Measurements from ENCODE around the gene ZNF688.
A peak's percentile ranks its signal among the peaks of the same experiment; 100 is the strongest.

Gene ZNF688

GRCh38 chr16:30569746-30570635, 1.5 kb downstream of the ZNF688 start (continued):
- TF ChIP-seq TOX (CRISPR knock-in tag; IDR thresholded peaks at IDR 0.05; ENCODE audit: borderline replicate concordance) (no peak), BACH2 (CRISPR knock-in tag; IDR thresholded peaks at IDR 0.05; ENCODE audit: borderline replicate concordance) (no peak), ARNTL (CRISPR knock-in tag; IDR thresholded peaks at IDR 0.05; ENCODE audit: borderline replicate concordance, low read depth) (no peak), PPARA (CRISPR knock-in tag; IDR thresholded peaks at IDR 0.05; ENCODE audit: borderline replicate concordance) (no peak), ZNF8 (CRISPR knock-in tag; IDR thresholded peaks at IDR 0.05) (no peak), ESRRG (CRISPR knock-in tag; IDR thresholded peaks at IDR 0.05) (no peak)

- no peak for ATAC-seq
- TF ChIP-seq ZNF70 (CRISPR knock-in tag; IDR thresholded peaks at IDR 0.05) = no peak
- TF ChIP-seq ZNF565 (CRISPR knock-in tag; conservative IDR thresholded peaks at IDR 0.05; ENCODE audit: low read depth) = no peak
- no peak for TF ChIP-seq OSR1 (CRISPR knock-in tag; IDR thresholded peaks at IDR 0.05)
Observed at GRCh38 chr16:30569281-30569680, 2.2 kb downstream of the ZNF688 start.

- no peak for TF ChIP-seq SNAI2 (CRISPR knock-in tag; IDR thresholded peaks at IDR 0.05)
- peak; percentile 25; the same call in 1 of the 2 replicates for TF ChIP-seq ISL1 (CRISPR knock-in tag; IDR thresholded peaks at IDR 0.05)
- ATAC-seq = no peak
Observed at GRCh38 chr16:30567991-30568638, 3.4 kb downstream of the ZNF688 start.

- TF ChIP-seq CREB5 (CRISPR knock-in tag; IDR thresholded peaks at IDR 0.05; ENCODE audit: low read depth) = no peak
- ATAC-seq = no peak
Observed at GRCh38 chr16:30567160-30567990, 4.1 kb downstream of the ZNF688 start.

- no peak for ATAC-seq
- TF ChIP-seq OSR1 (CRISPR knock-in tag; IDR thresholded peaks at IDR 0.05) (no peak), ZFP3 (CRISPR knock-in tag; IDR thresholded peaks at IDR 0.05) (no peak), RARB (CRISPR knock-in tag; IDR thresholded peaks at IDR 0.05) (no peak), ESRRG (CRISPR knock-in tag; IDR thresholded peaks at IDR 0.05) (no peak), ZNF8 (CRISPR knock-in tag; IDR thresholded peaks at IDR 0.05) (no peak), CSRNP3 (CRISPR knock-in tag; IDR thresholded peaks at IDR 0.05) (no peak), BACH2 (CRISPR knock-in tag; IDR thresholded peaks at IDR 0.05; ENCODE audit: borderline replicate concordance) (no peak), TSHZ2 (CRISPR knock-in tag; IDR thresholded peaks at IDR 0.05) (no peak), TOX (CRISPR knock-in tag; IDR thresholded peaks at IDR 0.05; ENCODE audit: borderline replicate concordance) (no peak), ISL1 (CRISPR knock-in tag; IDR thresholded peaks at IDR 0.05) (no peak), POU6F1 (CRISPR knock-in tag; IDR thresholded peaks at IDR 0.05; ENCODE audit: borderline replicate concordance, low read depth) (no peak), ZNF565 (CRISPR knock-in tag; conservative IDR thresholded peaks at IDR 0.05; ENCODE audit: low read depth) (no peak), ARNTL (CRISPR knock-in tag; IDR thresholded peaks at IDR 0.05; ENCODE audit: borderline replicate concordance, low read depth) (no peak), ZNF70 (CRISPR knock-in tag; IDR thresholded peaks at IDR 0.05) (no peak), ZFP30 (CRISPR knock-in tag; IDR thresholded peaks at IDR 0.05) (no peak), CSDC2 (CRISPR knock-in tag; IDR thresholded peaks at IDR 0.05) (no peak), TCF4 (CRISPR knock-in tag; IDR thresholded peaks at IDR 0.05; ENCODE audit: borderline replicate concordance) (no peak), ZC3H10 (CRISPR knock-in tag; IDR thresholded peaks at IDR 0.05) (no peak), SNAI2 (CRISPR knock-in tag; IDR thresholded peaks at IDR 0.05) (no peak)
Observed at GRCh38 chr16:30566531-30566930, 5.0 kb downstream of the ZNF688 start.
